GM21576 (cell line): ENCODE data around the gene TNIK.
"Not testable (repeated sequence)": the region's sequence is repeated elsewhere in the genome, so short reads cannot be mapped to it uniquely, and the experiment has no call there.

Source experiments
- ATAC-seq: cut with Tn5 transposase; IDR thresholded peaks from one replicate; pipeline ENCODE4 v1.9.1; 2021; ENCODE audit warnings: mild to moderate bottlenecking, moderate library complexity; ENCODE audit not compliant: unreplicated experiment

TNIK gene

GRCh38 chr3:171446801-171447578 is 13.2 kb downstream of the TNIK start:
- no peak for ATAC-seq

GRCh38 chr3:171446301-171446700 is 13.9 kb downstream of the TNIK start:
- ATAC-seq = no peak

- ATAC-seq = no peak
Measured at GRCh38 chr3:171445620-171446204, 14.5 kb downstream of the TNIK start.

- no peak for ATAC-seq
Measured at GRCh38 chr3:171444001-171444690, 16.1 kb downstream of the TNIK start.

- no peak for ATAC-seq
Measured at GRCh38 chr3:171443211-171443957, 16.8 kb downstream of the TNIK start.

GRCh38 chr3:171442184-171442583 is 18.0 kb downstream of the TNIK start:
- ATAC-seq = no peak

- ATAC-seq = no peak
Measured at GRCh38 chr3:171441381-171441780, 18.8 kb downstream of the TNIK start.

GRCh38 chr3:171439996-171440395 is 20.2 kb downstream of the TNIK start:
- ATAC-seq = no peak

GRCh38 chr3:171437115-171437756 is 23.0 kb downstream of the TNIK start:
- ATAC-seq = no peak

GRCh38 chr3:171436380-171436779 is 23.8 kb downstream of the TNIK start:
- ATAC-seq = no peak

- ATAC-seq = no peak
Measured at GRCh38 chr3:171435757-171436156, 24.4 kb downstream of the TNIK start.

GRCh38 chr3:171435143-171435542 is 25.1 kb downstream of the TNIK start:
- no peak for ATAC-seq

- no peak for ATAC-seq
Measured at GRCh38 chr3:171432548-171432947, 27.7 kb downstream of the TNIK start.

- no peak for ATAC-seq
Measured at GRCh38 chr3:171431550-171431949, 28.7 kb downstream of the TNIK start.

GRCh38 chr3:171430530-171430929 is 29.7 kb downstream of the TNIK start:
- ATAC-seq = no peak

- no peak for ATAC-seq
Measured at GRCh38 chr3:171429635-171430034, 30.6 kb downstream of the TNIK start.

- ATAC-seq = no peak
Measured at GRCh38 chr3:171428892-171429291, 31.3 kb downstream of the TNIK start.

- no peak for ATAC-seq
Measured at GRCh38 chr3:171428321-171428787, 31.9 kb downstream of the TNIK start.

GRCh38 chr3:171427771-171428320 is 32.4 kb downstream of the TNIK start:
- ATAC-seq = no peak

GRCh38 chr3:171424063-171424462 is 36.1 kb downstream of the TNIK start:
- not testable (repeated sequence) for ATAC-seq
